H9 (cell line): ENCODE measurements around the gene TUT4. TPM values are rescaled to one million over a fixed set of nuclear protein-coding genes. Genes with fewer than 3 reads are reported as not detected.

Source experiments
- DNase-seq: peaks from one replicate; pipeline ENCODE4 v3.0.0-alpha.2; 2017
- H2AFZ ChIP-seq: one replicate; pipeline ENCODE4 v1.6.1; 2013; ENCODE audit warnings: mild to moderate bottlenecking, low read length, control low read depth, moderate library complexity
- H2AK5ac ChIP-seq: 2 replicates; pipeline ENCODE4 v1.6.1; 2013; ENCODE audit warnings: low read length, control low read depth, mixed read lengths; ENCODE audit not compliant: insufficient read length
- H2BK120ac ChIP-seq: one replicate; pipeline ENCODE4 v1.6.1; 2013; ENCODE audit warnings: low read depth, mild to moderate bottlenecking, low read length, control low read depth, inconsistent platforms; ENCODE audit not compliant: poor library complexity, severe bottlenecking
- H2BK12ac ChIP-seq: 2 replicates; pipeline ENCODE4 v1.6.1; 2013; ENCODE audit warnings: low read length, control low read depth, mixed read lengths, low read depth; ENCODE audit not compliant: insufficient read length
- H2BK15ac ChIP-seq: 2 replicates; pipeline ENCODE4 v1.6.1; 2013; ENCODE audit warnings: low read depth, low read length, control low read depth
- H2BK20ac ChIP-seq: one replicate; pipeline ENCODE4 v1.6.1; 2013; ENCODE audit warnings: low read depth, mild to moderate bottlenecking, low read length, control low read depth, inconsistent platforms; ENCODE audit not compliant: poor library complexity, severe bottlenecking
- H2BK5ac ChIP-seq: 2 replicates; pipeline ENCODE4 v1.6.1; 2013; ENCODE audit warnings: low read length, control low read depth, mixed read lengths; ENCODE audit not compliant: insufficient read length
- H3K14ac ChIP-seq: 2 replicates; pipeline ENCODE4 v1.6.1; 2013; ENCODE audit warnings: low read length, control low read depth; ENCODE audit not compliant: insufficient read depth
- H3K18ac ChIP-seq: 2 replicates; pipeline ENCODE4 v1.6.1; 2013; ENCODE audit warnings: low read depth, mild to moderate bottlenecking, mixed read lengths, low read length, control low read depth; ENCODE audit not compliant: insufficient read length
- H3K23ac ChIP-seq: 2 replicates; pipeline ENCODE4 v1.6.1; 2013; ENCODE audit warnings: low read length, control low read depth, mixed read lengths, low read depth; ENCODE audit not compliant: insufficient read length
- H3K23me2 ChIP-seq: 2 replicates; pipeline ENCODE4 v1.6.1; 2013; ENCODE audit warnings: low read depth, mild to moderate bottlenecking, mixed read lengths, low read length, control low read depth; ENCODE audit not compliant: insufficient read length, poor library complexity, severe bottlenecking
- H3K27ac ChIP-seq: 2 replicates; pipeline ENCODE4 v1.5.1; 2013; ENCODE audit warnings: low read length, control low read depth, mixed read lengths, low read depth; ENCODE audit not compliant: insufficient read length
- H3K27me3 ChIP-seq: 2 replicates; pipeline ENCODE4 v1.6.1; 2013; ENCODE audit warnings: low read length, control low read depth, inconsistent platforms; ENCODE audit not compliant: insufficient read depth
- H3K4ac ChIP-seq: 2 replicates; pipeline ENCODE4 v1.6.1; 2013; ENCODE audit warnings: low read depth, mild to moderate bottlenecking, control low read depth, inconsistent platforms, low read length, moderate library complexity
- H3K4me1 ChIP-seq: 2 replicates; pipeline ENCODE4 v1.6.1; 2013; ENCODE audit warnings: low read length, control low read depth, inconsistent platforms; ENCODE audit not compliant: insufficient read depth
- H3K4me2 ChIP-seq: 2 replicates; pipeline ENCODE4 v1.6.1; 2013; ENCODE audit warnings: low read length, control low read depth, mixed read lengths; ENCODE audit not compliant: insufficient read length, insufficient read depth
- H3K56ac ChIP-seq: 2 replicates; pipeline ENCODE4 v1.6.1; 2013; ENCODE audit warnings: low read depth, mild to moderate bottlenecking, mixed read lengths, low read length, control low read depth; ENCODE audit not compliant: insufficient read length
- H3K79me1 ChIP-seq: 2 replicates; pipeline ENCODE4 v1.6.1; 2013; ENCODE audit warnings: low read depth, mild to moderate bottlenecking, moderate library complexity, low read length, control low read depth, inconsistent platforms; ENCODE audit not compliant: insufficient read depth, poor library complexity, severe bottlenecking
- H3K79me2 ChIP-seq: 2 replicates; pipeline ENCODE4 v1.6.1; 2013; ENCODE audit warnings: low read length, control low read depth, inconsistent platforms; ENCODE audit not compliant: insufficient read depth
- H3K9ac ChIP-seq: 2 replicates; pipeline ENCODE4 v1.6.1; 2013; ENCODE audit warnings: low read length, control low read depth, mixed read lengths; ENCODE audit not compliant: insufficient read length; ENCODE audit errors: extremely low read depth
- H3K9me3 ChIP-seq: one replicate; pipeline ENCODE4 v1.6.1; 2013; ENCODE audit warnings: low read depth, low read length, inconsistent platforms; ENCODE audit not compliant: control insufficient read depth
- H3T11ph ChIP-seq: one replicate; pipeline ENCODE4 v1.6.1; 2013; ENCODE audit warnings: mild to moderate bottlenecking, low read length, control low read depth, inconsistent platforms
- H4K20me1 ChIP-seq: one replicate; pipeline ENCODE4 v1.6.1; 2013; ENCODE audit not compliant: control insufficient read depth, insufficient read length, insufficient read depth
- H4K5ac ChIP-seq: 2 replicates; pipeline ENCODE4 v1.6.1; 2013; ENCODE audit warnings: low read depth, mild to moderate bottlenecking, mixed read lengths, low read length, control low read depth; ENCODE audit not compliant: insufficient read length
- H4K8ac ChIP-seq: replicated peaks from 2 replicates; pipeline ENCODE4 v1.6.1; 2013; ENCODE audit warnings: low read length, control low read depth, mixed read lengths, low read depth; ENCODE audit not compliant: insufficient read length
- H4K91ac ChIP-seq: 2 replicates; pipeline ENCODE4 v1.6.1; 2013; ENCODE audit warnings: low read depth, mild to moderate bottlenecking, moderate library complexity, mixed read lengths, low read length, control low read depth; ENCODE audit not compliant: insufficient read length
- H3K27ac Mint-ChIP-seq, 3 experiments: 2 replicates in 2 of 3; 3 replicates in 1 of 3; pipeline ENCODE4 v1.8.0; 2020 to 2021; ENCODE audit warnings: mixed read lengths in 3 of 3, mild to moderate bottlenecking in 1 of 3, moderate library complexity in 1 of 3
- H3K27me3 Mint-ChIP-seq: 2 replicates; pipeline ENCODE4 v1.8.0; 2021; ENCODE audit warnings: low read depth, mild to moderate bottlenecking, moderate library complexity, mixed read lengths
- H3K36me3 Mint-ChIP-seq, 3 experiments: 2 replicates in 2 of 3; 3 replicates in 1 of 3; pipeline ENCODE4 v1.8.0; 2020 to 2021; ENCODE audit warnings: low read depth in 3 of 3, mixed read lengths in 3 of 3; ENCODE audit not compliant: insufficient read depth in 1 of 3
- H3K4me1 Mint-ChIP-seq, 2 experiments: 2 replicates each; pipeline ENCODE4 v1.8.0; 2020; ENCODE audit warnings: mixed read lengths in 2 of 2
- H3K4me3 Mint-ChIP-seq, 2 experiments: 2 replicates in 1 of 2; 3 replicates in 1 of 2; pipeline ENCODE4 v1.8.0; 2020 to 2021; ENCODE audit warnings: mild to moderate bottlenecking in 2 of 2, mixed read lengths in 2 of 2, moderate library complexity in 1 of 2
- H3K9me3 Mint-ChIP-seq, 2 experiments: 2 replicates in 1 of 2; 3 replicates in 1 of 2; pipeline ENCODE4 v1.8.0; 2020; ENCODE audit warnings: mild to moderate bottlenecking in 2 of 2, mixed read lengths in 2 of 2, moderate library complexity in 1 of 2
- WGBS: extraction: QIAGEN DNeasy Blood & Tissue Kit; methylation state at CpG from one replicate; pipeline ENCODE4 v1.1.7; 2013; ENCODE audit warnings: missing lambda C conversion rate, low lambda C conversion rate, mixed read lengths; ENCODE audit not compliant: insufficient read length; ENCODE audit errors: extremely low coverage; 5-methylcytosine and 5-hydroxymethylcytosine counted together
- total RNA-seq: library from RNA; stranded (reverse); gene quantifications from 2 replicates; pipeline ENCODE4 v1.2.1, GENCODE V29; 2021
- TF ChIP-seq, protein P1 (sequence below): fragments of 200-600 bp; sonication (generic); conservative IDR thresholded peaks from 3 replicates; pipeline ENCODE4 v1.8.0; 2021; ENCODE audit warnings: antibody characterized with exemption, mild to moderate bottlenecking

Gene TUT4
- total RNA-seq, 1 experiment from 2014 or later, result 59.3 TPM

DNA sequence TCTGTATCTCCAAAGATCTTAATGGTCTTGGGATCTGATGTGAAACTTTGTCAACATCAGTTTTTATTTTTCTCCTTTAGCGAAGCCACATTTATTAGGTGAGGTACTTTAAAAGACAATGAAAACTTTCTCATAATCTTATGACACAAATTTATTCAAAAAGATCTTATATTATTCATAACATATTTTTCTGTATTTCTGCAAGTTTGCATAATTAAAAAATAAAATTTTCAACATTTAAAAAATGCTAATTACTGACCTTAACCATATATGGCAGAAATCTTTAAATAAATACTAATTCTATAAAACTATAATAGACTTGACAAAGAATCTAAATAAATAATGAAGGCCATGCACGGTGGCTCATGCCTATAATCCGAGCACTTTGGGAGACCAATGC, 75.9 kb downstream of the TUT4 start:
- Histone ChIP-seq H3K79me1 (no peaks in the 10 kb centered on the region), H4K8ac (no peak overlapping the region), H3K14ac (no peak overlapping the region), H2BK20ac (no peak overlapping the region), H3K79me2 (no peaks in the 10 kb centered on the region), H3K23ac (no peak overlapping the region), H4K20me1 (no peaks in the 10 kb centered on the region), H2AK5ac (no peak overlapping the region), H2BK12ac (no peak overlapping the region), H3K9me3 (no peaks in the 10 kb centered on the region), H2BK5ac (no peak overlapping the region), H3T11ph (no peak overlapping the region), H3K4me2 (no peak overlapping the region), H3K23me2 (no peaks in the 10 kb centered on the region), H3K9ac (no peak overlapping the region), H3K27me3 (no peaks in the 10 kb centered on the region), H3K18ac (no peak overlapping the region), H4K5ac (no peak overlapping the region), H3K4me1 (no peaks in the 10 kb centered on the region), H2BK15ac (no peak overlapping the region), H3K56ac (no peak overlapping the region), H3K27ac (no peak overlapping the region), H4K91ac (no peak overlapping the region), H2BK120ac (no peak overlapping the region), H3K4ac (no peak overlapping the region), H2AFZ (no peak overlapping the region)
- TF ChIP-seq, protein P1, sequence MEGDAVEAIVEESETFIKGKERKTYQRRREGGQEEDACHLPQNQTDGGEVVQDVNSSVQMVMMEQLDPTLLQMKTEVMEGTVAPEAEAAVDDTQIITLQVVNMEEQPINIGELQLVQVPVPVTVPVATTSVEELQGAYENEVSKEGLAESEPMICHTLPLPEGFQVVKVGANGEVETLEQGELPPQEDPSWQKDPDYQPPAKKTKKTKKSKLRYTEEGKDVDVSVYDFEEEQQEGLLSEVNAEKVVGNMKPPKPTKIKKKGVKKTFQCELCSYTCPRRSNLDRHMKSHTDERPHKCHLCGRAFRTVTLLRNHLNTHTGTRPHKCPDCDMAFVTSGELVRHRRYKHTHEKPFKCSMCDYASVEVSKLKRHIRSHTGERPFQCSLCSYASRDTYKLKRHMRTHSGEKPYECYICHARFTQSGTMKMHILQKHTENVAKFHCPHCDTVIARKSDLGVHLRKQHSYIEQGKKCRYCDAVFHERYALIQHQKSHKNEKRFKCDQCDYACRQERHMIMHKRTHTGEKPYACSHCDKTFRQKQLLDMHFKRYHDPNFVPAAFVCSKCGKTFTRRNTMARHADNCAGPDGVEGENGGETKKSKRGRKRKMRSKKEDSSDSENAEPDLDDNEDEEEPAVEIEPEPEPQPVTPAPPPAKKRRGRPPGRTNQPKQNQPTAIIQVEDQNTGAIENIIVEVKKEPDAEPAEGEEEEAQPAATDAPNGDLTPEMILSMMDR, result no peak
- Mint-ChIP-seq H3K4me3 (no peak overlapping the region), H3K27me3 (no peaks in the 10 kb centered on the region), H3K27ac (no peak overlapping the region), H3K4me1 (no peaks in the 10 kb centered on the region), H3K36me3 (peaks cover 0 to 26% (median 15%) of the 10 kb centered on the region in 3 experiments; a peak in 5 of 7 replicates), H3K9me3 (no peaks in the 10 kb centered on the region)
- no CpG with 5 or more reads among the region's 3 CpGs for WGBS
- DNase-seq, result no peak
